Neural cell (in vitro differentiated cells): ENCODE measurements around the gene FGF16. TPM values are rescaled to one million over a fixed set of nuclear protein-coding genes. Genes with fewer than 3 reads are reported as not detected.

Experiments
- H2AFZ ChIP-seq: fragments of 200-600, 300-800 bp; sonication (generic), shearing (Covaris generic); 2 replicates; pipeline ENCODE4 v1.6.0; 2014; ENCODE audit warnings: low read depth, mild to moderate bottlenecking, antibody characterized with exemption, low read length, moderate library complexity
- H3F3A ChIP-seq: fragments of 200-600 bp; shearing (Covaris generic); 2 replicates; pipeline ENCODE4 v1.6.1; 2016; ENCODE audit warnings: mild to moderate bottlenecking, moderate library complexity, mixed read lengths, antibody characterized with exemption, low read length; ENCODE audit not compliant: insufficient read depth, poor library complexity, severe bottlenecking
- H3K27ac ChIP-seq: fragments of 200-600, 300-800 bp; sonication (generic), shearing (Covaris generic); 2 replicates; pipeline ENCODE4 v1.5.1; 2014; ENCODE audit warnings: mild to moderate bottlenecking, low read length, moderate library complexity
- H3K27me3 ChIP-seq: fragments of 300-800, 200-600 bp; sonication (generic), shearing (Covaris generic); 2 replicates; pipeline ENCODE4 v1.6.0; 2014; ENCODE audit warnings: mild to moderate bottlenecking, low read depth, low read length, moderate library complexity; ENCODE audit not compliant: insufficient read depth
- H3K36me3 ChIP-seq: fragments of 300-800, 200-600 bp; sonication (generic), shearing (Covaris generic); 2 replicates; pipeline ENCODE4 v1.5.1; 2014; ENCODE audit warnings: mild to moderate bottlenecking, antibody characterized with exemption, low read length, moderate library complexity; ENCODE audit not compliant: insufficient read depth
- H3K4me2 ChIP-seq: fragments of 300-800, 200-600 bp; sonication (generic), shearing (Covaris generic); 2 replicates; pipeline ENCODE4 v1.6.0; 2014; ENCODE audit warnings: mild to moderate bottlenecking, low read length
- H3K4me3 ChIP-seq: fragments of 300-800, 200-600 bp; sonication (generic), shearing (Covaris generic); 2 replicates; pipeline ENCODE4 v1.5.1; 2014; ENCODE audit warnings: mild to moderate bottlenecking, low read length, moderate library complexity
- H3K79me2 ChIP-seq: fragments of 200-600 bp; shearing (Covaris generic); replicated peaks from 2 replicates; pipeline ENCODE4 v1.6.0; 2014; ENCODE audit warnings: mild to moderate bottlenecking, low read length, moderate library complexity; ENCODE audit not compliant: insufficient read depth
- H3K9ac ChIP-seq: fragments of 300-800, 200-600 bp; sonication (generic), shearing (Covaris generic); 2 replicates; pipeline ENCODE4 v1.6.1; 2016; ENCODE audit warnings: mild to moderate bottlenecking, low read length, mixed read lengths
- H3K9me2 ChIP-seq: fragments of 200-600 bp; shearing (Covaris generic); 2 replicates; pipeline ENCODE4 v1.6.1; 2016; ENCODE audit warnings: mild to moderate bottlenecking, low read length, mixed read lengths; ENCODE audit not compliant: insufficient read depth
- H3K9me3 ChIP-seq: fragments of 200-600, 300-800 bp; sonication (generic), shearing (Covaris generic); 2 replicates; pipeline ENCODE4 v1.6.1; 2016; ENCODE audit warnings: mild to moderate bottlenecking, mixed run types, low read length, moderate library complexity, mixed read lengths
- H4K20me1 ChIP-seq: fragments of 200-600 bp; shearing (Covaris generic); 2 replicates; pipeline ENCODE4 v1.6.1; 2016; ENCODE audit warnings: mild to moderate bottlenecking, mixed run types; ENCODE audit not compliant: insufficient read depth
- CTCF ChIP-seq: fragments of 450-650 bp; IDR thresholded peaks from 2 replicates; pipeline ENCODE4 v1.5.1; 2014; ENCODE audit warnings: antibody characterized with exemption, mild to moderate bottlenecking, moderate library complexity; ENCODE audit not compliant: poor library complexity, severe bottlenecking
- EP300 ChIP-seq: fragments of 450-650 bp; conservative IDR thresholded peaks from 2 replicates; pipeline ENCODE4 v1.6.1; 2014; ENCODE audit warnings: antibody characterized with exemption, mild to moderate bottlenecking, moderate library complexity; ENCODE audit not compliant: poor library complexity, severe bottlenecking
- EZH2 ChIP-seq: fragments of 200-600, 300-800 bp; shearing (Covaris generic), sonication (generic); IDR thresholded peaks from 2 replicates; pipeline ENCODE4 v1.6.1; 2014; ENCODE audit warnings: antibody characterized with exemption, low read length, borderline replicate concordance, mild to moderate bottlenecking; ENCODE audit not compliant: insufficient read depth, poor library complexity, severe bottlenecking
- MXI1 ChIP-seq: fragments of 450-650 bp; conservative IDR thresholded peaks from 2 replicates; pipeline ENCODE4 v1.6.1; 2014; ENCODE audit warnings: antibody characterized with exemption, mild to moderate bottlenecking; ENCODE audit not compliant: poor library complexity, severe bottlenecking
- POLR2AphosphoS5 ChIP-seq: IDR thresholded peaks from 2 replicates; pipeline ENCODE4 v1.6.1; 2012
- RAD21 ChIP-seq: fragments of 450-650 bp; conservative IDR thresholded peaks from 2 replicates; pipeline ENCODE4 v1.6.1; 2014; ENCODE audit warnings: antibody characterized with exemption, mild to moderate bottlenecking, moderate library complexity
- SMC3 ChIP-seq: fragments of 450-650 bp; conservative IDR thresholded peaks from 2 replicates; pipeline ENCODE4 v1.6.1; 2014; ENCODE audit warnings: antibody characterized with exemption, mild to moderate bottlenecking, moderate library complexity; ENCODE audit not compliant: poor library complexity
- TAF1 ChIP-seq: IDR thresholded peaks from 2 replicates; pipeline ENCODE4 v1.6.1; 2012; ENCODE audit warnings: low read depth
- polyA plus RNA-seq: library from polyadenylated mRNA; depleted of rRNA; stranded (reverse); fragments of >200 nt; gene quantifications from 2 replicates; pipeline ENCODE4 v1.2.3, GENCODE V29; 2014
- TF ChIP-seq, protein P1 (sequence below): IDR thresholded peaks from 2 replicates; pipeline ENCODE4 v1.6.1; 2012; ENCODE audit warnings: borderline replicate concordance

Gene FGF16
- polyA plus RNA-seq, 1 donor from 2014 or later: not detected

DNA sequence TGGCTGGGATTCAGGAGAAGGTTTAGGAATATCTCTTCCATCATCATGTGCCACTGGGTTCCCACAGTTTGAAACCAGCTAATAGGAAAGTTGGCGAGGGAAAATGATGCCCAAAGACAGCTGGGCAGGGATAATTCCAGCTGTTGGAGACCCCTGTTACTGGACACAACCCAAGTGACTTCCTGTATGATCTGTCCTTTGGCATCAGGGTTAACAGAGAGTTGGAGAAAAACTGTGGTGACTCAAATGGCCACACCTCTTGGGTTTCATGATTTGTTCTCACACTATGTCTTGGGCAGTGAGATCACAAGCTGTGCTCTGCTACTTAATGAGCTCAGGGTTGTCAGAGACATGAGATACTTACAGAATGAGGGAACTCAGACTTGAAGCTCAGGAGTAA, 3.8 kb downstream of the FGF16 start:
- no peaks in the 10 kb centered on the region for H3K9me3 ChIP-seq
- H2AFZ ChIP-seq: no peak overlapping the region
- no peaks in the 10 kb centered on the region for H3F3A ChIP-seq
- H3K4me3 ChIP-seq: no peak overlapping the region
- TF ChIP-seq RAD21 (no peak), EP300 (no peak), EZH2 (no peak), TAF1 (no peak), CTCF (no peak)
- H3K79me2 ChIP-seq: no peaks in the 10 kb centered on the region
- no peak overlapping the region for H3K27ac ChIP-seq
- H3K36me3 ChIP-seq: no peaks in the 10 kb centered on the region
- H3K4me2 ChIP-seq: no peak overlapping the region
- peaks cover 17% of the 10 kb centered on the region for H3K27me3 ChIP-seq
- H3K9ac ChIP-seq: no peak overlapping the region
- H3K9me2 ChIP-seq: no peaks in the 10 kb centered on the region
- no peaks in the 10 kb centered on the region for H4K20me1 ChIP-seq

- no peaks in the 10 kb centered on the region for H3F3A ChIP-seq
- H3K79me2 ChIP-seq: no peaks in the 10 kb centered on the region
- no peaks in the 10 kb centered on the region for H3K27me3 ChIP-seq
- H2AFZ ChIP-seq: no peak overlapping the region
- H3K4me3 ChIP-seq: no peak overlapping the region
- no peak overlapping the region for H3K9ac ChIP-seq
- H3K9me3 ChIP-seq: no peaks in the 10 kb centered on the region
- H3K36me3 ChIP-seq: no peaks in the 10 kb centered on the region
- H3K9me2 ChIP-seq: no peaks in the 10 kb centered on the region
- no peak overlapping the region for H3K27ac ChIP-seq
- no peaks in the 10 kb centered on the region for H4K20me1 ChIP-seq
- no peak overlapping the region for H3K4me2 ChIP-seq
- no peak for TF ChIP-seq EZH2
- no peak for TF ChIP-seq TAF1
- TF ChIP-seq POLR2AphosphoS5: no peak
- no peak for TF ChIP-seq SMC3
- no peak for TF ChIP-seq MXI1
- TF ChIP-seq, protein P1, sequence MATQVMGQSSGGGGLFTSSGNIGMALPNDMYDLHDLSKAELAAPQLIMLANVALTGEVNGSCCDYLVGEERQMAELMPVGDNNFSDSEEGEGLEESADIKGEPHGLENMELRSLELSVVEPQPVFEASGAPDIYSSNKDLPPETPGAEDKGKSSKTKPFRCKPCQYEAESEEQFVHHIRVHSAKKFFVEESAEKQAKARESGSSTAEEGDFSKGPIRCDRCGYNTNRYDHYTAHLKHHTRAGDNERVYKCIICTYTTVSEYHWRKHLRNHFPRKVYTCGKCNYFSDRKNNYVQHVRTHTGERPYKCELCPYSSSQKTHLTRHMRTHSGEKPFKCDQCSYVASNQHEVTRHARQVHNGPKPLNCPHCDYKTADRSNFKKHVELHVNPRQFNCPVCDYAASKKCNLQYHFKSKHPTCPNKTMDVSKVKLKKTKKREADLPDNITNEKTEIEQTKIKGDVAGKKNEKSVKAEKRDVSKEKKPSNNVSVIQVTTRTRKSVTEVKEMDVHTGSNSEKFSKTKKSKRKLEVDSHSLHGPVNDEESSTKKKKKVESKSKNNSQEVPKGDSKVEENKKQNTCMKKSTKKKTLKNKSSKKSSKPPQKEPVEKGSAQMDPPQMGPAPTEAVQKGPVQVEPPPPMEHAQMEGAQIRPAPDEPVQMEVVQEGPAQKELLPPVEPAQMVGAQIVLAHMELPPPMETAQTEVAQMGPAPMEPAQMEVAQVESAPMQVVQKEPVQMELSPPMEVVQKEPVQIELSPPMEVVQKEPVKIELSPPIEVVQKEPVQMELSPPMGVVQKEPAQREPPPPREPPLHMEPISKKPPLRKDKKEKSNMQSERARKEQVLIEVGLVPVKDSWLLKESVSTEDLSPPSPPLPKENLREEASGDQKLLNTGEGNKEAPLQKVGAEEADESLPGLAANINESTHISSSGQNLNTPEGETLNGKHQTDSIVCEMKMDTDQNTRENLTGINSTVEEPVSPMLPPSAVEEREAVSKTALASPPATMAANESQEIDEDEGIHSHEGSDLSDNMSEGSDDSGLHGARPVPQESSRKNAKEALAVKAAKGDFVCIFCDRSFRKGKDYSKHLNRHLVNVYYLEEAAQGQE: no peak
- TF ChIP-seq EP300: no peak
- TF ChIP-seq CTCF: no peak
- no peak for TF ChIP-seq RAD21
Measured at GRCh38 chrX:77453190-77453589, 6.0 kb downstream of the FGF16 start.
